ENCODE data around the gene FANCB. TPM values are rescaled to one million over a fixed set of nuclear protein-coding genes. Genes with fewer than 3 reads are reported as not detected.

The FANCB gene
- total RNA-seq = 3.9 and 4.0 TPM in 2 replicates

DNA sequence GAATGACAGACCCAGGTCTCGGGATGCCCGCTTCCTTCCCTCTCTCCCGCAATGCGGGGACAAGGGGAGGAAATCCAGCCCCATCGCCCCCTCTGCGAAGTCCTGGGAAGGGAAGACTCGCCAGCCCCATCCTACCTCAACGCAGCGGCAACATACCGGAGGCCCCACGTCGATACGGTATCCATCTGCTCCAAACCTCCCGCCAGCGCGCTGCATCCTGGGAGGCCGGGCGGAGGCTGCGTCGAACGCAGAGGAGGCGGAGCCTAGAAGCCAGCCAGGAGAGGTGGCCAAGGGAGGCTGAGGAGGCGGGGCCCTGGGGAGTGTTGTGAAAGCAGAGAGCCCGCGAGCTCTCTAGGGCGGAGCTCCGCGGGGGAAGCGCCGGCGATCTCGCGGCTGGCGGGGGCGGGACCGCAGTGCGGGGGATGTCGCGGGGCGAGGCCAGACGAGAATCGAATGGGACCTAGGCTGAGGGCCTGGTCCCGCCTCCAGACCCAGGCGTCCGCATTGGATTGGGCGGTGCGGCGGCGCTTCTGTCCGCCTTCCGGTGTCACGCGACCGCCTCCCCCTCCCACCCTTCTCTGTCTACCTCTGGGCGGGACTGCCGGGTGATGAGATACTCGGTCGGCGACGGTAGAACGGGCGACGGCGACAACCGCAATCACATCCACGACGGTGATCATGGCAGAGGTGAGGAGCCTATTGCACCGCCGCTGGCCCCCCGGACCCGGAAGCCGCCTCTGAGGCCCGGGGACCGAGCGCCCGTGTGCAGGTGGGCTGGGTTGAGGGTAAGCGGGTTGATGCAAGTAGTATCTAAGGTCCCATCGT is at the start of gene FANCB, which contains the start of gene MOSPD2:
FANCB (minus strand) TSS at position 219 of the 825 bp plus-strand sequence. CDS start 7,559 bp downstream, outside the sequence.
MOSPD2 (plus strand) TSS at position 571 of the 825 bp plus-strand sequence; CDS start at position 679, 108 bp downstream.
- peaks cover 8% of the 10 kb centered on the region for H3K36me3 Mint-ChIP-seq (ENCODE audit: low read depth)
- TF ChIP-seq CTCF (IDR thresholded peaks at IDR 0.05) = no peak
- intact Hi-C loops (cut with micrococcal nuclease) = loop anchor here (1.0 to 10.0 kb wide), 7 partner anchors 26 to 1914 kb away; partner anchors contain the start of genes CTPS2, PIGA, SYAP1 and TXLNG
- ChIA-PET POLR2A (no interaction called here), CTCF (no interaction called here)
- peak within 1 kb of the TSS; percentile 83 for H3K27ac Mint-ChIP-seq
- ATAC-seq (ENCODE audit: low read depth) = peak; percentile 93
- H3K4me3 Mint-ChIP-seq = peak within 1 kb of the TSS; percentile 87
- peaks cover 7% of the 10 kb centered on the region for H3K4me1 Mint-ChIP-seq
- H3K27me3 Mint-ChIP-seq = no peaks in the 10 kb centered on the region
- peak; percentile 82 for DNase-seq
- no peaks in the 10 kb centered on the region for H3K9me3 Mint-ChIP-seq

DNA sequence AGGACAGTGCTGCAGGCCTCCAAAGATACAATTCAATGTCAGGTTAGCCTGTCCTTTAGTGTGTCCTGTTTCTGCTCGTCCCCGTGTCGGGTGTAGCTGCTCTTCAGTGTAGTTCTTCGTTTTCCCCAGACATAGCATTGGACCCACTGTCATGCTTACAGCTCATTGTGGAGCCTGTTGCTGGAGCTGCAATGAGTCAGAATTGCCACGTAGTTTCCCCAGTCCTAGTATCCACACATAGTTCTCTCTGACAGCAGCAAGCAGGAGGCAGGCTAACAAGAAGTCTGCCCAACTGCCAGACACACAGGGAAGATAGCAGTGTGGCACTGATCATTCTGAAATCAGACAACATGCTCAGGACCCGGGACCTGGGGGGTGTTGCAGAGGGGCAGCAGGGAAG is 49.6 kb upstream of the FANCB start:
- H3K27ac Mint-ChIP-seq = no peak overlapping the region
- POLR2A ChIA-PET = no interaction called here
- no peak overlapping the region for H3K4me3 Mint-ChIP-seq
- CTCF ChIA-PET = no interaction called here
- no peaks in the 10 kb centered on the region for H3K27me3 Mint-ChIP-seq
- ATAC-seq (ENCODE audit: low read depth) (no peak), DNase-seq (no peak)
- peaks cover 4% of the 10 kb centered on the region for H3K4me1 Mint-ChIP-seq
- intact Hi-C loops (cut with micrococcal nuclease) = no loop called here
- no peaks in the 10 kb centered on the region for H3K9me3 Mint-ChIP-seq
- peaks cover 21% of the 10 kb centered on the region for H3K36me3 Mint-ChIP-seq (ENCODE audit: low read depth)
- TF ChIP-seq CTCF (IDR thresholded peaks at IDR 0.05) = no peak

- CTCF ChIA-PET = no interaction called here
- intact Hi-C loops (cut with micrococcal nuclease) = no loop called here
- H3K27me3 Mint-ChIP-seq = no peaks in the 10 kb centered on the region
- no peaks in the 10 kb centered on the region for H3K9me3 Mint-ChIP-seq
- DNase-seq = no peak
- H3K4me3 Mint-ChIP-seq = no peak overlapping the region
- H3K36me3 Mint-ChIP-seq (ENCODE audit: low read depth) = peaks cover 40% of the 10 kb centered on the region
- TF ChIP-seq CTCF (IDR thresholded peaks at IDR 0.05) = no peak
- POLR2A ChIA-PET = no interaction called here
- no peak overlapping the region for H3K27ac Mint-ChIP-seq
- H3K4me1 Mint-ChIP-seq = peaks cover 4% of the 10 kb centered on the region
- no peak for ATAC-seq (ENCODE audit: low read depth)
Observed at GRCh38 chrX:14920196-14920595, 47.3 kb upstream of the FANCB start.

GRCh38 chrX:14919407-14919806 is 46.5 kb upstream of the FANCB start:
- ATAC-seq (ENCODE audit: low read depth) = no peak
- intact Hi-C loops (cut with micrococcal nuclease) = no loop called here
- CTCF ChIA-PET = no interaction called here
- POLR2A ChIA-PET = no interaction called here
- Mint-ChIP-seq H3K4me1 (peaks cover 4% of the 10 kb centered on the region), H3K27me3 (no peaks in the 10 kb centered on the region), H3K27ac (no peak overlapping the region), H3K36me3 (ENCODE audit: low read depth) (peaks cover 43% of the 10 kb centered on the region), H3K4me3 (no peak overlapping the region), H3K9me3 (no peaks in the 10 kb centered on the region)
- no peak for TF ChIP-seq CTCF (IDR thresholded peaks at IDR 0.05)
- no peak for DNase-seq

- DNase-seq (no peak), ATAC-seq (ENCODE audit: low read depth) (no peak)
- Mint-ChIP-seq H3K27me3 (no peaks in the 10 kb centered on the region), H3K36me3 (ENCODE audit: low read depth) (peaks cover 61% of the 10 kb centered on the region), H3K4me3 (no peak overlapping the region), H3K27ac (no peak overlapping the region), H3K9me3 (no peaks in the 10 kb centered on the region), H3K4me1 (no peaks in the 10 kb centered on the region)
- ChIA-PET CTCF (no interaction called here), POLR2A (no interaction called here)
- TF ChIP-seq CTCF (IDR thresholded peaks at IDR 0.05) = no peak
- intact Hi-C loops (cut with micrococcal nuclease) = no loop called here
Observed at GRCh38 chrX:14916017-14916674, 43.3 kb upstream of the FANCB start.

All from activated B cell treated with CpG ODN at 0.5 μM for 24 hours (primary cell).